Measurements from ENCODE around the gene MPZL1. TPM values are rescaled to one million over a fixed set of nuclear protein-coding genes. Genes with fewer than 3 reads are reported as not detected.

Gene MPZL1
- total RNA-seq, 2 experiments from 2014 or later = 48.9 to 61.9 TPM

DNA sequence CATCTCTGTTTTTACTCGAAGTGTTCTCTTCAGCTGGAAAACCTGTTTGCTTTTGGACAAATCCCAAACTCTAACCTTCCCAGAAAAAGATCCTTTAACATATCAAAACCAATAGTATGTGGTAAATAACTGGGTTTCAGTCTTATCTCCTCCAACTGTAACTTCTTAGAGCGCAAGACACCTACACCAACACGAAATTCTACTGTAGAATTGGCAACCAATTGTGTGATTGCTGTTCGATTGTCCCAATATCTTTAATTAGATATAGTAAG is 5.8 kb upstream of the MPZL1 start:
- Histone ChIP-seq H3K4me3 (ENCODE audit: low read depth, low read length, poor library complexity, severe bottlenecking) (peak overlapping the region; percentile 75), H4K20me1 (ENCODE audit: insufficient read depth, low read length) (no peaks in the 10 kb centered on the region), H2AFZ (ENCODE audit: low read length) (peak overlapping the region; percentile 97), H3K4me2 (ENCODE audit: low read length) (peak overlapping the region; percentile 86), H3K36me3 (ENCODE audit: insufficient read depth, low read length) (no peaks in the 10 kb centered on the region), H3K27ac (ENCODE audit: low read depth, low read length, poor library complexity, severe bottlenecking) (peak overlapping the region; percentile 73), H3K9me2 (ENCODE audit: insufficient read depth, low read length) (no peaks in the 10 kb centered on the region), H3K4me1 (ENCODE audit: insufficient read depth, low read length, poor library complexity, severe bottlenecking) (peaks cover 53% of the 10 kb centered on the region), H3K9me3 (ENCODE audit: low read length) (no peaks in the 10 kb centered on the region), H3K79me2 (ENCODE audit: insufficient read depth, low read depth, low read length) (no peaks in the 10 kb centered on the region)
- ChIA-PET CTCF (ENCODE audit: unreplicated experiment) (interaction anchor here (1.5 kb wide), 1 partner anchor 115 kb away, joined by 6 read pairs; no protein-coding TSS in a partner anchor), POLR2A (interaction anchor here (0.7 to 2.7 kb wide), 8 partner anchors 8 to 1396 kb away, joined by 3 to 10 read pairs (median 5); partner anchors contain the start of gene MPC2)
- no TSS peak for BruUV-seq (replicated peaks)
- intact Hi-C loops (cut with micrococcal nuclease; ENCODE audit: unreplicated experiment) = loop anchor here (1.0 to 5.0 kb wide), 4 partner anchors 116 to 389 kb away; partner anchors contain the start of genes DCAF6 and MPC2
- TF ChIP-seq, protein P1, sequence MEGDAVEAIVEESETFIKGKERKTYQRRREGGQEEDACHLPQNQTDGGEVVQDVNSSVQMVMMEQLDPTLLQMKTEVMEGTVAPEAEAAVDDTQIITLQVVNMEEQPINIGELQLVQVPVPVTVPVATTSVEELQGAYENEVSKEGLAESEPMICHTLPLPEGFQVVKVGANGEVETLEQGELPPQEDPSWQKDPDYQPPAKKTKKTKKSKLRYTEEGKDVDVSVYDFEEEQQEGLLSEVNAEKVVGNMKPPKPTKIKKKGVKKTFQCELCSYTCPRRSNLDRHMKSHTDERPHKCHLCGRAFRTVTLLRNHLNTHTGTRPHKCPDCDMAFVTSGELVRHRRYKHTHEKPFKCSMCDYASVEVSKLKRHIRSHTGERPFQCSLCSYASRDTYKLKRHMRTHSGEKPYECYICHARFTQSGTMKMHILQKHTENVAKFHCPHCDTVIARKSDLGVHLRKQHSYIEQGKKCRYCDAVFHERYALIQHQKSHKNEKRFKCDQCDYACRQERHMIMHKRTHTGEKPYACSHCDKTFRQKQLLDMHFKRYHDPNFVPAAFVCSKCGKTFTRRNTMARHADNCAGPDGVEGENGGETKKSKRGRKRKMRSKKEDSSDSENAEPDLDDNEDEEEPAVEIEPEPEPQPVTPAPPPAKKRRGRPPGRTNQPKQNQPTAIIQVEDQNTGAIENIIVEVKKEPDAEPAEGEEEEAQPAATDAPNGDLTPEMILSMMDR (conservative IDR thresholded peaks at IDR 0.05; ENCODE audit: low read length) = no peak
- TF ChIP-seq EZH2phosphoT487 (IDR thresholded peaks at IDR 0.05; ENCODE audit: borderline replicate concordance, low read depth, low read length) = no peak
- no peak for DNase-seq (ENCODE audit: low spot score)

DNA sequence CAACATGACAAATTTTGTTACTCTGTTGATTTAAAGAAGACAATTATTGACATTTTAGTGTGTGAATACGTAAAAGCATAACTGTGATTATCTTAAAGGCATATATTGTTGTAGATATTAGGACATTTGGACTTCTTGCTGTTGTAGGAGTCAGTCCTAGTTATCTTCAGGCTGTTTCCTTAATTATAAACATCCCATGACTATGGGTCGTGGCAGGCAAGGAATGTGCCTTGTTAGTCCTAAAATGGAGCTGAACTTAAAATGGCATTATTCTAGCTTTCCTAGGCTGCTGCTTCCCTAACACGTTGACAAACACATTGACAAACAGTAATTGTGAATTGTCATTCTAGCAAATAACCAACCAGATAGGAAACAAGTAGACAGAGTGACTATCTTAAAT is 4.4 kb upstream of the MPZL1 start:
- Histone ChIP-seq H3K27ac (ENCODE audit: low read depth, low read length, poor library complexity, severe bottlenecking) (peak overlapping the region; percentile 33), H3K4me3 (ENCODE audit: low read depth, low read length, poor library complexity, severe bottlenecking) (peak overlapping the region; percentile 32), H3K9me3 (ENCODE audit: low read length) (no peaks in the 10 kb centered on the region), H3K4me1 (ENCODE audit: insufficient read depth, low read length, poor library complexity, severe bottlenecking) (peaks cover 58% of the 10 kb centered on the region), H3K79me2 (ENCODE audit: insufficient read depth, low read depth, low read length) (peaks cover 3% of the 10 kb centered on the region; the same call in 1 of the 2 replicates), H3K9me2 (ENCODE audit: insufficient read depth, low read length) (no peaks in the 10 kb centered on the region), H2AFZ (ENCODE audit: low read length) (peak overlapping the region; percentile 70; the same call in 1 of the 2 replicates), H3K36me3 (ENCODE audit: insufficient read depth, low read length) (no peaks in the 10 kb centered on the region), H3K4me2 (ENCODE audit: low read length) (peak overlapping the region; percentile 56), H4K20me1 (ENCODE audit: insufficient read depth, low read length) (no peaks in the 10 kb centered on the region)
- TF ChIP-seq, protein P1 (conservative IDR thresholded peaks at IDR 0.05; ENCODE audit: low read length) = no peak
- TF ChIP-seq EZH2phosphoT487 (IDR thresholded peaks at IDR 0.05; ENCODE audit: borderline replicate concordance, low read depth, low read length) = no peak
- DNase-seq (ENCODE audit: low spot score) = no peak
- ChIA-PET CTCF (ENCODE audit: unreplicated experiment) (interaction anchor here (1.5 kb wide), 1 partner anchor 36 kb away, joined by 4 read pairs; no protein-coding TSS in a partner anchor), POLR2A (interaction anchor here (0.5 to 1.9 kb wide), 6 partner anchors 71 to 497 kb away, joined by 3 to 6 read pairs (median 3); no protein-coding TSS in a partner anchor)
- no TSS peak for BruUV-seq (replicated peaks)
- intact Hi-C loops (cut with micrococcal nuclease; ENCODE audit: unreplicated experiment) = loop anchor here (5.0 kb wide), 2 partner anchors 365 to 390 kb away; no protein-coding TSS in a partner anchor
